Cardiac fibroblast (primary cell): ENCODE results near the gene WIPI1.

Experiments
- DNase-seq, 2 donors: peaks; one replicate each; pipeline versions ENCODE4 v3.0.0 to v3.0.0-alpha.2; 2010; ENCODE audit warnings: low read depth in 2 of 2
- H3K4me3 ChIP-seq, 2 donors: replicated peaks in 1 of 2; 1 replicate in 1 of 2; 2 replicates in 1 of 2; pipeline ENCODE4 v1.5.1; 2011; ENCODE audit warnings: low read depth in 2 of 2, low read length in 2 of 2, mild to moderate bottlenecking in 2 of 2, moderate library complexity in 1 of 2
- CTCF ChIP-seq: IDR thresholded peaks from one replicate; pipeline ENCODE4 v1.5.1; 2011; ENCODE audit warnings: low read depth, mild to moderate bottlenecking, low read length, inconsistent platforms

Gene WIPI1

GRCh38 chr17:68400404-68400735 is 56.9 kb downstream of the WIPI1 start:
- no peak for DNase-seq
- TF ChIP-seq CTCF: no peak
- no peak overlapping the region for H3K4me3 ChIP-seq

- peak; percentile 73 to 84 for DNase-seq
- no peak overlapping the region for H3K4me3 ChIP-seq
- TF ChIP-seq CTCF: no peak
Measured at GRCh38 chr17:68399638-68400403, 57.5 kb downstream of the WIPI1 start.

- TF ChIP-seq CTCF: peak; percentile 87
- DNase-seq: peak; percentile 86 to 88
- H3K4me3 ChIP-seq: no peak overlapping the region
Measured at GRCh38 chr17:68398691-68399637, 58.3 kb downstream of the WIPI1 start.

GRCh38 chr17:68397108-68397536 is 60.2 kb downstream of the WIPI1 start:
- H3K4me3 ChIP-seq: no peak overlapping the region
- no peak for DNase-seq
- no peak for TF ChIP-seq CTCF

GRCh38 chr17:68396226-68397107 is 60.8 kb downstream of the WIPI1 start:
- TF ChIP-seq CTCF: no peak
- no peak for DNase-seq
- H3K4me3 ChIP-seq: no peak overlapping the region

GRCh38 chr17:68394608-68395331 is 62.5 kb downstream of the WIPI1 start:
- H3K4me3 ChIP-seq: no peak overlapping the region
- no peak for DNase-seq
- no peak for TF ChIP-seq CTCF
